NCI-H146 treated with DMSO at 0.1 percent for 48 hours (cell line): ENCODE measurements around the gene TMEM209.
"Not testable (repeated sequence)": the region's sequence is repeated elsewhere in the genome, so short reads cannot be mapped to it uniquely, and the experiment has no call there.

Experiments
- DNase-seq: peaks from one replicate; lab custom pipeline; 2025; ENCODE audit not compliant: unreplicated experiment; lab: John Stamatoyannopoulos, UW

Gene TMEM209

GRCh38 chr7:130129011-130129411 is 76.2 kb downstream of the TMEM209 start:
- no peak for DNase-seq

- DNase-seq, result no peak
Observed at GRCh38 chr7:130127821-130128317, 77.3 kb downstream of the TMEM209 start.

DNA sequence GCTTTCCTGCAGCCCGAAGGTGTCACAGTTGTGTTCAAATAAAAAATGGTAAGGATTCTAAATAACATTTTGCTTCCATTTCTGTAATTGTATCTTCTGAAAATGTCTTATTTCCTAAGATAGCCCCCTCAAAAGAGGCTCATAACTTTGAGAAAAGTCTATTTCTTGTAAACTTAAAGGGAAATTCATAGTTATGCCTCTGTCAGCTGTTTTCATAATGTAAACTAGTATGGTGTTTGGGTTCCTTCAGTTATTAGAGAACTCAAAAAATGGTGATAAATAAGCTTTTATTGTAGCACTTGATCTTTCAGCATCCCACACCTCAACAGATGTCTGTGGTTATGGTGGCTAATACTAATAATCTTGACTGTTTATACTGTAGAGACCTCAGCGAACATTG is 77.8 kb downstream of the TMEM209 start:
- DNase-seq, result no peak

DNA sequence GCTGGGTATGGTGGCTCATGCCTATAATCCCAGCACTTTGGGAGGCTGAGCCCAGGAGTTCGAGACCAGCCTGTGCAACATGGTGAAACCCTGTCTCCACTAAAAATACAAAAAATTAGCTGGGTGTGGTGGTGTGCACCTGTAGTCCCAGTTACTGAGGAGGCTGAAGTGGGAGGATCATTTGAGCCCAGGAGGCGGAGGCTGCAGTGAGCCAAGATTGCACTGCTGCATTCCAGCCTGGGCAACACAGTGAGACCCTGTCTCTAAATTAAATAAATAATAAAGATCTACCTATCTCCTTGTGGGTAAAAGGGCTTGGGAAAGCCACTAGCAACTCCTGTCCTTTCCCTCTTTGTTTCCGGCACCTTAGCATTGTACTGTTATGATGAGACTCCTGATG is 78.4 kb downstream of the TMEM209 start:
- DNase-seq, result not testable (repeated sequence)

GRCh38 chr7:130124711-130125110 is 80.5 kb downstream of the TMEM209 start:
- DNase-seq, result no peak

GRCh38 chr7:130123501-130123900 is 81.7 kb downstream of the TMEM209 start:
- DNase-seq, result no peak

GRCh38 chr7:130118801-130119200 is 86.4 kb downstream of the TMEM209 start:
- DNase-seq, result no peak

DNA sequence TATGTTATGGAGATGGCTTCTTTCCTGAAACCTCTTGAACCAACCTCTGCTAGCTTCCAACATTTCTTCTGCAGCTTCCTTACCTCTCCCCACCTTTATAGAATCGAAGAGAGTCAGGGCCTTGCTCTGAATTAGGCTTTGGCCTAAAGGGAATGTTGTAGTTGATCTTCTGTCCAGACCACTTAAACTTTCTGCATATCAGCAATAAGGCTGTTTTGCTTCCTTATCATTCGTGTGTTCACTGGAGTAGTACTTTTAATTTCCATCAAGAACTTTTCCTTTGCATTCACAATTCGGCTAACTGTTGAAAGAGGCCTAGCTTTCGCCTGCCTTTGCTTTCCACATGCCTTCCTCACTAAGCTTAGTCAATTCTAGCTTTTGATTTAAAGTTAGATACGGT is 86.9 kb downstream of the TMEM209 start:
- DNase-seq, result no peak

DNA sequence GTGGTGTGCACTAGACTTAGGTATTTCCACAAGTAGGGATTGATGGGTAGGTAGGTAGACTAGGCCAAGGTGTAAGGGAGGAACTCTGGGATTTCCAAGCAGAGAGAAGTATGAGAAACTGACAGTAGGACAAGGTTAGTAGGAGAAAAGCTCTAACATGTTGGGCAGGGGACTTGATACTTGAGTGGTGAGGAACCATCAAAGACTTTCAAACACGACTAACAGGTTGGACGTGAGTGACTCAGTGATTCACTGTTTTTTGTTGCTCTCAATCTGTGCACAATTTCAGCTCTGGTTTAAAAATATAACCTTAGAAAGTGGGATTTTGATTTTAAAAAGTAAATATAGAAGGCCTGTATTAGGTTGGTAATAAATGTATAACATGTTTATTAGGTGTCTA is 90.4 kb downstream of the TMEM209 start:
- no peak for DNase-seq
